SK-N-SH (cell line): Measurements from ENCODE around the gene CEP112. TPM values are rescaled to one million over a fixed set of nuclear protein-coding genes. Genes with fewer than 3 reads are reported as not detected.

Experiments
- CTCF ChIA-PET: fragments of 300-600, 350-600 bp; formaldehyde crosslinking; extraction: SDS; loops from one replicate; lab custom pipeline; 2021; lab: Yijun Ruan, JAX
- POLR2A ChIA-PET: fragments of 350-600 bp; sonication (Branson Sonifier 250); formaldehyde crosslinking; extraction: SDS; loops from one replicate; lab custom pipeline; 2020; ENCODE audit warnings: antibody characterized with exemption, inconsistent platforms; lab: Yijun Ruan, JAX
- DNase-seq: peaks from one replicate; pipeline ENCODE4 v3.0.0; 2012
- H2AFZ ChIP-seq: fragments of 200-600 bp; sonication (generic); 2 replicates; pipeline ENCODE4 v1.8.1; 2016; ENCODE audit warnings: antibody characterized with exemption, mild to moderate bottlenecking, low read depth
- H3F3A ChIP-seq: fragments of 200-600 bp; sonication (generic); replicated peaks from 2 replicates; pipeline ENCODE3; 2016; ENCODE audit warnings: antibody characterized with exemption, mild to moderate bottlenecking; ENCODE audit not compliant: insufficient read depth
- H3K27ac ChIP-seq, 2 experiments: fragments of 200-500 bp in 1 of 2; fragments of 200-600 bp in 1 of 2; sonication (Bioruptor generic) in 1 of 2; sonication (generic), shearing (Covaris generic) in 1 of 2; 2 replicates each; pipeline versions ENCODE4 v1.5.1 to v1.6.1; 2014 to 2016; ENCODE audit warnings: low read depth in 2 of 2, inconsistent platforms in 1 of 2, low read length in 1 of 2, mild to moderate bottlenecking in 1 of 2, mixed read lengths in 1 of 2
- H3K27me3 ChIP-seq: fragments of 200-600 bp; sonication (generic), shearing (Covaris generic); 2 replicates; pipeline ENCODE4 v1.6.1; 2016; ENCODE audit warnings: mixed run types; ENCODE audit not compliant: insufficient read depth
- H3K36me3 ChIP-seq, 2 experiments: fragments of 200-500 bp in 1 of 2; fragments of 200-600 bp in 1 of 2; sonication (Bioruptor generic) in 1 of 2; sonication (generic) in 1 of 2; replicated peaks in 1 of 2; 2 replicates each; pipeline versions ENCODE3 to v1.5.1; 2014 to 2016; ENCODE audit warnings: low read length in 1 of 2, mild to moderate bottlenecking in 1 of 2; ENCODE audit not compliant: insufficient read depth in 2 of 2, control insufficient read depth in 1 of 2
- H3K4me1 ChIP-seq, 2 experiments: fragments of 200-500 bp in 1 of 2; fragments of 200-600 bp in 1 of 2; sonication (Bioruptor generic) in 1 of 2; sonication (generic), shearing (Covaris generic) in 1 of 2; 2 replicates each; pipeline versions ENCODE4 v1.5.1 to v1.6.1; 2014 to 2016; ENCODE audit warnings: low read depth in 1 of 2, low read length in 1 of 2, mixed run types in 1 of 2; ENCODE audit not compliant: insufficient read depth in 2 of 2, control insufficient read depth in 1 of 2
- H3K4me2 ChIP-seq: fragments of 200-600 bp; sonication (generic), shearing (Covaris generic); 2 replicates; pipeline ENCODE4 v1.6.1; 2017; ENCODE audit warnings: mixed run types
- H3K4me3 ChIP-seq, 2 experiments: fragments of 200-500 bp in 1 of 2; fragments of 200-600 bp in 1 of 2; sonication (Bioruptor generic) in 1 of 2; sonication (generic), shearing (Covaris generic) in 1 of 2; 2 replicates each; pipeline versions ENCODE4 v1.5.1 to v1.8.1; 2014 to 2016; ENCODE audit warnings: low read depth in 2 of 2, inconsistent platforms in 1 of 2, low read length in 1 of 2, mild to moderate bottlenecking in 1 of 2, mixed read lengths in 1 of 2, moderate library complexity in 1 of 2
- H3K79me2 ChIP-seq: fragments of 200-600 bp; sonication (generic); 2 replicates; pipeline ENCODE4 v1.8.1; 2017; ENCODE audit warnings: mild to moderate bottlenecking; ENCODE audit not compliant: insufficient read depth
- H3K9ac ChIP-seq: fragments of 200-600 bp; sonication (generic); 2 replicates; pipeline ENCODE4 v1.6.1; 2017; ENCODE audit warnings: mixed run types
- H3K9me2 ChIP-seq: fragments of 200-600 bp; sonication (generic); 2 replicates; pipeline ENCODE4 v1.6.1; 2017; ENCODE audit warnings: mixed run types
- H3K9me3 ChIP-seq: fragments of 200-600 bp; sonication (generic); 2 replicates; pipeline ENCODE4 v1.6.1; 2017; ENCODE audit warnings: mixed run types, mild to moderate bottlenecking, moderate library complexity
- H4K20me1 ChIP-seq: fragments of 200-600 bp; sonication (generic); 2 replicates; pipeline ENCODE4 v1.6.1; 2017; ENCODE audit warnings: mild to moderate bottlenecking, mixed run types; ENCODE audit not compliant: insufficient read depth
- CHD2 ChIP-seq: fragments of 150-350 bp; IDR thresholded peaks from 2 replicates; pipeline ENCODE4 v1.6.1; 2018; ENCODE audit warnings: low read length; ENCODE audit not compliant: partially characterized antibody
- CTCF ChIP-seq: fragments of 200-600 bp; sonication (generic); IDR thresholded peaks from 2 replicates; pipeline ENCODE4 v1.6.1; 2017; ENCODE audit warnings: antibody characterized with exemption, mild to moderate bottlenecking, moderate library complexity
- ELF1 ChIP-seq: IDR thresholded peaks from 2 replicates; pipeline ENCODE4 v1.4.0; 2012
- EP300 ChIP-seq, 2 experiments: IDR thresholded peaks; 2 replicates each; pipeline versions ENCODE4 v1.4.0 to v1.6.1; 2012; ENCODE audit warnings: borderline replicate concordance in 1 of 2, low read depth in 1 of 2, low read length in 1 of 2
- EZH2phosphoT487 ChIP-seq: fragments of 200-600 bp; sonication (generic); IDR thresholded peaks from 2 replicates; pipeline ENCODE4 v1.6.1; 2017; ENCODE audit warnings: low read depth, mixed run types, mild to moderate bottlenecking, antibody characterized with exemption, moderate library complexity, borderline replicate concordance
- FOXM1 ChIP-seq: IDR thresholded peaks from 2 replicates; pipeline ENCODE4 v1.4.0; 2012; ENCODE audit warnings: low read depth, mild to moderate bottlenecking
- GABPA ChIP-seq: IDR thresholded peaks from 2 replicates; pipeline ENCODE4 v1.4.0; 2012; ENCODE audit warnings: low read depth, mild to moderate bottlenecking
- GATA2 ChIP-seq: sonication (generic); formaldehyde crosslinking; IDR thresholded peaks from 2 replicates; pipeline ENCODE4 v1.5.0; 2020; ENCODE audit warnings: mild to moderate bottlenecking, missing genetic modification reagents
- IRF3 ChIP-seq: fragments of 150-350 bp; IDR thresholded peaks from 2 replicates; pipeline ENCODE4 v1.6.1; 2016; ENCODE audit warnings: mild to moderate bottlenecking, low read depth, low read length
- MEF2A ChIP-seq: IDR thresholded peaks from 2 replicates; pipeline ENCODE4 v1.4.0; 2012; ENCODE audit warnings: low read depth, borderline replicate concordance
- PBX3 ChIP-seq: IDR thresholded peaks from 2 replicates; pipeline ENCODE4; 2012
- REST ChIP-seq: IDR thresholded peaks from 2 replicates; pipeline ENCODE4 v1.6.1; 2012; ENCODE audit warnings: mild to moderate bottlenecking, low read depth, low read length, moderate library complexity
- RFX5 ChIP-seq: IDR thresholded peaks from 2 replicates; pipeline ENCODE4 v1.6.1; 2012; ENCODE audit warnings: mild to moderate bottlenecking, improper control_type of control experiment, low read length
- SIN3A ChIP-seq: IDR thresholded peaks from 2 replicates; pipeline ENCODE4 v1.6.1; 2012; ENCODE audit warnings: low read depth, mild to moderate bottlenecking, low read length, moderate library complexity, borderline replicate concordance
- SMC3 ChIP-seq: IDR thresholded peaks from 2 replicates; pipeline ENCODE4 v1.6.1; 2012; ENCODE audit warnings: low read depth, low read length, improper control_type of control experiment
- TEAD4 ChIP-seq: IDR thresholded peaks from 2 replicates; pipeline ENCODE4 v1.4.0; 2012; ENCODE audit warnings: mild to moderate bottlenecking, borderline replicate concordance; ENCODE audit not compliant: insufficient read depth
- ZBTB33 ChIP-seq: IDR thresholded peaks from 2 replicates; pipeline ENCODE4 v1.4.0; 2012; ENCODE audit warnings: low read depth, borderline replicate concordance
- WGBS: methylation state at CpG from one replicate; pipeline ENCODE4 v1.1.6; 2017; ENCODE audit warnings: low lambda C conversion rate; 5-methylcytosine and 5-hydroxymethylcytosine counted together
- polyA plus RNA-seq, 3 experiments: library from polyadenylated mRNA; depleted of rRNA; stranded (reverse); fragments of >200 nt; gene quantifications; 2 replicates each; pipeline ENCODE4 v1.2.3, GENCODE V29; 2012

Gene CEP112
- polyA plus RNA-seq, 1 of the 3 experiments (the other 2 are of a cell fraction) = 7.9 TPM

- Histone ChIP-seq H3K9me2 (no peaks in the 10 kb centered on the region), H3K79me2 (no peaks in the 10 kb centered on the region), H3K27ac (no peak overlapping the region), H3K36me3 (peaks cover 0 to 7% of the 10 kb centered on the region in 2 experiments), H3K27me3 (no peaks in the 10 kb centered on the region), H3K9me3 (no peaks in the 10 kb centered on the region), H3K4me1 (no peaks in the 10 kb centered on the region), H3F3A (peaks cover under 1% of the 10 kb centered on the region), H3K4me3 (no peak overlapping the region), H3K4me2 (no peak overlapping the region), H2AFZ (no peak overlapping the region), H4K20me1 (no peaks in the 10 kb centered on the region), H3K9ac (no peak overlapping the region)
- 94% methylated on average over 1 of the region's 1 CpG for WGBS
- ChIA-PET POLR2A (interaction anchor here (0.7 kb wide), 1 partner anchor 280 kb away, joined by 3 read pairs; no protein-coding TSS in a partner anchor), CTCF (no interaction called here)
- DNase-seq = no peak
- TF ChIP-seq CHD2 = no peak
- TF ChIP-seq RFX5 = no peak
- TF ChIP-seq SMC3 = no peak
- TF ChIP-seq REST = no peak
- no peak for TF ChIP-seq CTCF
- no peak for TF ChIP-seq FOXM1
- TF ChIP-seq SIN3A = no peak
- TF ChIP-seq ZBTB33 = no peak
- no peak for TF ChIP-seq EZH2phosphoT487
- TF ChIP-seq GABPA = no peak
- TF ChIP-seq MEF2A = no peak
- no peak for TF ChIP-seq GATA2 (CRISPR knock-in tag)
- TF ChIP-seq ELF1 = no peak
- no peak for TF ChIP-seq TEAD4
- TF ChIP-seq EP300 (IDR thresholded peaks at IDR 0.05; ENCODE audit: borderline replicate concordance in 1 of 2, low read depth in 1 of 2, low read length in 1 of 2) = no peak
- no peak for TF ChIP-seq IRF3
- no peak for TF ChIP-seq PBX3
These were observed 339.0 kb downstream of the CEP112 start for GRCh38 chr17:65852911-65853310.
